GM19372 (cell line): ENCODE measurements around the gene CBX6.
A peak's percentile ranks its signal among the peaks of the same experiment; 100 is the strongest.

Source experiments
- ATAC-seq: cut with Tn5 transposase; IDR thresholded peaks from one replicate; pipeline ENCODE4 v1.9.1; 2021; ENCODE audit warnings: mild to moderate bottlenecking, low read depth, moderate library complexity; ENCODE audit not compliant: unreplicated experiment

The CBX6 gene

DNA sequence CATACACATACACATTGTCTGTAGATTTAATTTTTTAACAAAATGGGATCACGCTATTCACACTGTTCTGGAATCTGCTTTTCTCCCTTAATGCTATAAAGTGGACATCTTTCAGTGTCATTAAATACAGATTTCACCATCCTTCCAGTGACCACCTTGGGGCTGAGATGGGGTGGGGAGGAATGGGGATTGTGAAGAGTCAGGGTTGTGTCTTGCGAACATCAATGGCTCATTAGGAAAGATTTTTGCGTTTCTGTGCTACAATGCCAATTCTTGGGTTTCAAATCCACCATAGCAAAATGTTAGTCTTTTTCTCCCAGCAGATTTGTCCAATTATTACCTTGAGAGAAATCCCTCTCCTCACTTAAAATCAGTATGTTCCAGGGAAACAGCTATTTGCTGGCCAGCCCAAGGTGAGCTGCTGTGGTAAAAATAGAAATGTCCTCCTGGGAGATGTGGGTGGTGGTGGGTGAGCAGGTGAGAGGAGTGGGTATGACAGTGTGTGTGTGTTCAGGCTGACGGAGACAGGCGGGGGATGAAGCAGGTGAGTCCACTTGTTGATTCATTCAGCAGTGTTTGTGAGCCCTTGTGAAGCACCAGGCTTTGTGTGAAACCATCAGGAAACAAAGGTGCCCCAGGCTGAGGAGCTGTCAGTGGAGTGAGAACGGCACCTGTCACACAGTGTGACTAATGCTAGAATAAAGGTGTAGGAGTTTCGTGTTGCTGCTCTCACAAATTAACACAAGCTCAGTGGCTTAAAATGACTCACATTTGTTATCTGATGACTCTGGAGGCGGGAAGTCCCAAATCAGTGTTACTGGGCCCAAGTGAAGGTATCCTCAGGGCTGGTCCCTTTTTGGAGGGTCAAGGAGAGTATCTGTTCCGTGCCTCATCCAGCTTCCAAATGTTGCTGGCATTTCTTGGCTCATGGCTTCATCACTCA is 1.7 kb upstream of the CBX6 start:
- no peak for ATAC-seq

DNA sequence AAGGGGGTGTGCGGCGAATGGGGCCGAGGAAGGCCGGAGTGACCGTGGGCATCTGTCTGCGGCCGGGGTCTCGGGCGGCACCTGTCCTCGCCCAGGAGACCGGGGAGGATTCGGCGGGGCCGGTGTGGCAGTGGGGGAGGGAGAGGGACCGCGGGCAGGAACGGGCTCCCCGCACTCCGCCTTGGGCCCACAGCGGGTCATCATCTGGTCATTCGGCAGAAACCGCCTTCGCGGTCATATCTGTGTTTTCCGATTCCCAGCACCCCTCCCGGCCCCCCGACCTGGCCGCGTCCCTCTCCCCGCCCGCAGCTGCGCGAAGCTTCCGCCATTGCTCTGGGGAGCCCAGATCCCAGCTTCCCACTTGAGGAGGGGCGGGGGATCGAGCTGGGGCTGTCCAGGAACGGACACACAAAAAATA is 824 bp upstream of the CBX6 start:
- ATAC-seq, result no peak

DNA sequence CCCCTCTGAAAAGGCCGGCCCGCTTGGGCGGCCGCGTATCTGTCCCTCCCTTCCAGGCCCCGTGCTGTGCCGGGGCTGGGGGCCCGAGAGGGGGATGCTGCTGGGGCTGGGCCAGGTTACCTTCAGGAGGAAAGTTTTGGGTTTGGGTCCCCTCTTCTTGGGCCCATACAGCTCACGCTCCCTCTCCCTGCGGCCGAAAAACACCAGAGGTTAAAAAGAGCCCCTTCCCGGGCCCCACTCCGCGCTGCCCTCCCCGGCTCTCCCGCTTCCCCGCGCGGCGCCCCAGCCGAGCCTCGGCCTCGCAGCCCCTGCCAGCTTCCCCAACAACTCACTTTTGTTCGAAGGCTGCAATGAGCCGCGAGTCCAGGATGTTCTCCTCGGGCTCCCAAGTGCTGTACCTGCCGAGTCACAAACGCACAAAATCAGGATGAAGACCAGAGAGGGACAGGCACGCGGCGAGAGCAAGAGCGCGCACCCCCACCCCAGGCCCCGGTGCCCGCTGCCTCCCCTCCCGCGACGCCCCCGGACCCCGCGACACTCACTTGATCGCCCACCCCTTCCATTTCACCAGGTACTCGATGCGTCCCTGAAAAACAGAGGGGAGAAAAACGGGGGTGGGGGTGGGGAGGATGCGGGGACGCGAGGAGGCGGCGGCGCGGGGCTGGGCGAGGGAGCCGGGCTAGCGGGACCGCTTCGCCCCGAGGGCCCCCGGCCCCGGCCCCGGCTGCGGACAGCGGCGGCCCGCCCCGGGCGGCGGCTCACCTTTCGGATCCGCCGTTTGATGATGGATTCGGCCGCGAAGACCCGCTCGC is 450 bp downstream of the CBX6 start:
- peak; percentile 34 for ATAC-seq

DNA sequence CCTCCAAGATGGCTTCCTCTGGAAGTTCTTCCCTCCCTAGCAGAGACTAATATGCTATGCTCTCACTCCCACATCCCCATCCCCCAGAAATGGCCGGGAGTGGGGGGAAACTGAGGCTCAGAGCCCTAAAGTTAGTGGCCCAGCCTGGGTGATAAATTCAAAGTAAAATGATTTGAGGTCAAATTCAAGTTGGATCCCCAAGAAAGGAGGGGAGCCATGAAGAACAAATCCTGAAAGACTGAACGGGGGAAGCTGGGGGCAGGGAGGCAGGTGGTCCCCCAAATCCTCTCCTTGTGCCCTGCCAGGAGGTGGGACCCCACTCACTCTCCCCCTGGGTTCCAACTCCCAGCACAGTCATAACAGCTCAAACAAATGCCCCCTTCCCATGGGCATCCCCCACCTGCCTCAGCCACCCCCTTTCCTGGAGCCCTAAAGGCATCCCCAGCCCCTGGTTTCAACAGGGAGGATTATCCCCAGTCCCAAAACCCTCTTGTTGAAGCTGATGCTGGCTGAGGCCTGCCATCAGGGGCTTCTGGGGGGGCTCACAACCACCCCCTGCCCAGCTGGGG is 1.1 kb downstream of the CBX6 start:
- no peak for ATAC-seq

DNA sequence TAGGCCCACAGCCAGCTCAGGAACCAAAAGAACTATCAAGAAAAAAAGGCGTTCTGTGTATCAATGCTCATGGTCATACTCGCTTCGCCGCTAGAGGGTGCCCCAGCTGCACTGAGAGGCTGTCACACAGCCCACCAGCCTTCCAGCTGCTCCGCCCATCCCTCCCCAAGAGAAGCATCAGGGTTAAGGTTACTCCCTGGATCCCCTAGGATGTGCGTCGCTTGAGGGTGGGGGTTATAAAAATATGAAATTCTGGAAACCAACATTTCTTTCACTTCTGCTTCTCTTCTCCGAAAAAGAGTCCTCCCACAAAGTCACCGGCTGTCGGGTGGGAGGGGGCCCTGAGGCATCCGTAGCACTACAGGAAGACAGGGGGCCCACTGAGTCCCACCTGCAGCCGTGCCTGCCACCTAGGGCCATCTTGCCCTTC is 1.7 kb downstream of the CBX6 start:
- no peak for ATAC-seq

DNA sequence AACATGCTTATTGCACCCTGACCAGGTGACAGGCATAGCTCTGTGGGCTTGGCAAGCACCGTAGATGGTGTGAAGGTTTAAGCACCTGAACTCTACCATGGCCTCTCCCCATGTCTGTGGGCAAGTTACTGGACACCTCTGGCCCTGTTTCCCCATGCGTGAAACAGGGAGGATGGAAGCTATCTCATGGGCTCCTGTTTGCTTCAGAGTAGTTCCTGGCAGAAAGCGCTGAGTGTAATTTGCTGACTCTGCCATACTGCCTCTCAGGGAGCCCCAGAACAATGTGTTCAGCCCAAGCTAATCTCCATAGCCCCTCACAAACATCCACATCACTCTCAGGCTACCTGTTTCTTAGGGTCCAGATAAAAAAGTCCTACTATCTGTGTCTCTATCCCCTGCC is 2.4 kb downstream of the CBX6 start:
- no peak for ATAC-seq

DNA sequence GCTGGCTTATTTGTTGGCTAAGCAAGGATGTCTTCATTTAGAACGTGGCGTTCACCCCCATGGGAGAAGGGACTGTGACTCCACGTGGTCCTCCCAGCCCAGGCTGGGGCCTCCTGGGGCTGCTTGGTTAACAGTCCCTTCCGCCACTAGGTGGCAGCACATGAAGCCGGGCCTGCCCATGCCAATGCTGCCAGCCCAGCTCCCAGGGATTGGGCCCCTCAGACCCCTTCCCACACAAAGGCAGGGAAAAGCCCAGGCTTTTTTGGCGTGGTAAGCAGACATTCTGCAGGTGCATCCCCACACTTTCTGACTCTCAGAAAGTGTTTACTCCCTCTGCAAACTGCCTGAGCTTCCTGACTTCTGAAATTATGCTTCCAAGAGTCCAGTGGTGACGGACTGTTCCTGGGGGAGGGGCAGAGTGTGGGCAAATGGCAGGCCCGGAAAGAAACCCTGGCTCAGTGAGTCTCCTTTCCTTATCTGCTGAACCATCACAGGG is 3.1 kb downstream of the CBX6 start:
- no peak for ATAC-seq

DNA sequence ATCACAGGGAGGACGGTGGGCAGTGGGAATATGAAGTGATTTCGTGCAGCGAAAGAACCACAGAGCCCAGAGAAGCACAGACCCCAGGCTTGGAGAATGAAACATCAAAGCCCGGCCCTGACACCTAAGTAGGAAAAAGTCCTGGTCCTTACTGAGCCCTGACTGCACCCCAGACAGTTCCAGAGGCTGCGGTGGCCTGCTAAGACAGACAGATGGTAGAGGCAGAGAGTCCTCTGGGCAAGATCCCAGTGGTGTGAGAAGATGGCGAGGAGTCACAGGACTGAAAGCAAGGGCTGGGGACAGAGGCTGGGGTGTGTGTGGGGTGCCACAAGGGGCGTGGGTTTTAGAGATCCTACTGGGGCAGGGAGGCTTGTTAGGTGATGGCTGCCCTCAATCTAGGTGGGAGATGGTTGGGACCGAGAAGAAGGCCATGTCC is 3.7 kb downstream of the CBX6 start:
- ATAC-seq, result no peak

DNA sequence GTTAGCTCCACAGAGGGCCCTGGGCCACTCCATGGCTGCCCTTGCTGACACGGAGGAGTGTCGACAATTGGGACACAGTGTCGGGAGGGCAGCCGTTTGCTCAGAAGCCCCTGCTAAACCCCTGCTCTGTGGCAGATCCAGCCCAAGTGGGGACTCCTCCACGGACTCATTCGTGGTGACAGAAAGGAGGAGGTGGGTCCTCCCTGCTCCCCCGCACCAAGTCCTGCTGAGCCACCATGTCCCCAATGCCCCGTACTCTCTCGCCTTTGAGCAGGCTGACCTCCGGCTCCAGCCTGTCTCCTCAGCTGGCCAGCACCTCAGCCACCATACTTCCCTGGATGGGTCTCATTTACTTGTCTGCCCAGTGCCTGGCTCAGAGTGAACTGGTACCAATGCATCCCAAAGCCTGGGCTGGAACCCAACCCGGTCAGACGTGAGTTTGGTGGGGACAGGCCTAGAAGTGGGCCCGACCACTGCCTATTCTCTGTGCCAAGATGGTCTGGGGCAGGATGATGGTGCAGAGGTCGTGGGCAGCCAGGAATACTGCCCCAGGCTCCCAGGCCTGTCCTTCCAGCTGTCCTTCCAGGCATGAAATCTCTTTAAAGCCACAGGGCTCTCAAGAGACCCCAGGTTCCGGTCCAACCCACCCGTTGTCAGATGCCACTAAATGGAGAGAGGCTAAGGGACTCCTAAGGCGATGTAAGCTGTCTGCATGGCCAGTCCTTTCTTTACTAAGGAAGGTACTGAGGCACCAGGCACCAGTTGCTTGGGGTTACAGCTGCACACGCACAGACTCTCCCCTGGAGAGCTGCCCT is 4.3 kb downstream of the CBX6 start:
- ATAC-seq, result no peak

DNA sequence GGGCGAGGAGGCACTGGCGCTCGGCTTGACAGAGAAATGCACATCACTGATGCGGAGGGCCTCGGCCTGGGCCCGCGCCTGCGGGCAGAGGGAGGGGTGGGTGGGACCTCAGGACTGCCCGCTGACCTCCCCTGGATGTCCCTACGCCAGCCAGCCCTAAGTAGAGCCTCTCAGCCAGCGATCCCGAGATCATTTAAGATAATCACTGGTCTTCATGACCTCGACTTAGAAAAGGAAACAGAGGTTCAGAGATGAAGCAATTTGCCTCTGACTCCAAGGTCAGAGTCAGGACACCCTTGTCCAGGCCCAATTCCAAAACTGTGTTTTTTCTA is 4.9 kb downstream of the CBX6 start:
- ATAC-seq, result no peak

DNA sequence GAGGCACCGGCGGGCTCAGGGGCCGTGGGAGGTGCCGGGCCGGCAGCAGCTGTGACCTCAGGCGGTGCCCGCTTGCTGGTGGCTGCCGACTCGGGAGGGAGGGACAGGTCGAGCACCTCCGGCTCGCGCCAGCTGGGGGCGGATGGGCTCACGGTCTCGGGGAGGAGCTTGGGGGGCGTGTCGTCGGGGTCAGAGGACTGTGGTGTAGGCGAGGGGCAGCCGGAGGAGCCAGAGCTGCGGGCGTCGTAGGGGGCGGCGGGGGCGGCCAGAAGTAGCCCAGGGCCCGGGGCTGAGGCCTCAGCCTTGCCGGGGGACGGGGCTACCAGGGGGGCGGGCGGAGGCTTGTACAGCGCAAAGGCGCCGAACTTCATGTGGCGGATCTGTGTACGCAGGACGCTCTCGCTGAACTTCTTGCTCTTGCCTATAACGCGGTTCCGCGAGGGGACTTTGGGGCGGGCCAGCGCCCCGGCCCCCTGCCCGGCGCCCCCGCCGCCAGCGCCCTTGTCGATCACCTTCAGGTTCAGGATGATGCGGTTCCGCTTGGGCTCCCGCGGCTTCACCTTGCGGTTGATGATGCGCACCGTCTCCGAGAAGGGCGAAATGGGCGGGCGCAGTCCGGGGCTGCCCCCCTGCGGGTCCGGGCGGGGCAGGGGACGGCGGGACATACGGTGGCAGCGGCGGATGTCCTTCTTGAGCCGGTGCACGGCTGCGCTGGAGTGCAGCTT is 5.5 kb downstream of the CBX6 start:
- ATAC-seq, result no peak

DNA sequence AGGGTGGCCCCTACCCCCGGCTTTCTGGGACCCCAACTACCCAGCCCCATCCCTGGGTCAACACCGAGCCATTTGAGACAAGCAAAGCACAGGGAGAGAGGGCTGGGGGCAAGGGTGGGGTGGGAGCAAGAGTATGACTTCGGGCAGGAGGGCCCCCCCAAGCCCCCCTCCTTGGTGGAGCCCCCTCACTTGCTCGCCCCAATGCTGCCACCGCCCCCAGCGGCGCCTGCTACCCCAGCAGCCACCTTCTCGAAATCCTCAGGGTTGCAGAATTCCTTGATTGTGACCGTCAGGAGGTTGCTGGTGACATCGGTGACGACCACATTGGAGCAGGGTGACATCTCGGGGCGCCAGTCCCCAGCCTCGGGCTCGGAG is 6.0 kb downstream of the CBX6 start:
- no peak for ATAC-seq

DNA sequence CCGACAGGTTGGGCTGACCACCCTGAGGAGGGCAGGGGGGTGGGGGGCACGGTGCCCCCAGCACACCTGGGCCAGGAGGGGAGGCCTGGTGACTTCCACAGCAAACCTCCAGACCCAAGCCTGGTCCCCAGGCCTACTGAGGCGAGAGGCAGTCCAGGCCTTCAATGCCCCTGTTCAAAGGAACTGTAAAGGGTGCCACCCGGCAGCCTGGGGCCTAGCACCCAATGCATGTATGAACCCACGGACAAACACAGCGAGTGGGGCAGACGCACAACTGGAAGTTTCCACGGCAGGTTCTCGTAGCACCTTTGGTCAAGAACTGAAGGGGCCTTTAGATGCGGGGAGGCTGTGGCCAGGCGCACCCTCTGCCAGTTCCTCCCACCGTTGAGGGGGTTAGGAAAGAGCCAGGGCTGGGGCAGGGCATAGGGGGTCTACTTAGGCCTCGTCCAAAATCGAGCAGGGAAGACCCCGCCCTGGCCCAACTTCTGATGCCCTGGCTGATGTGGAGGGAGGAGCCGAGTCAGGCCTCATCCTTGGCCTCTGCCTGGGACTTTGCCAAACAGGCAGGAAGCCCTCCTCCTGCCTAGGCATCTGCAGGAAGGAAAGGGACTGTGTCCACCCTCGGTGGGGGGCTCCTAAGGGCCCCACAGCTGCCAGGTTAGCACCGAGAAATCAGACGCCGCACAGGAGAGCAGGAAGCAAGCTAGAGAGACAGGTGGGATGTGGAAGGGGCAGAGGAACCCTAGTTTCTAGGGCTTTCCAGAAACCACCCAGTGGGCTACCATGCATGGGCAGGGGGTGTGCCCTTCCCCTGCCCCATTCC is 6.6 kb downstream of the CBX6 start:
- ATAC-seq, result no peak

DNA sequence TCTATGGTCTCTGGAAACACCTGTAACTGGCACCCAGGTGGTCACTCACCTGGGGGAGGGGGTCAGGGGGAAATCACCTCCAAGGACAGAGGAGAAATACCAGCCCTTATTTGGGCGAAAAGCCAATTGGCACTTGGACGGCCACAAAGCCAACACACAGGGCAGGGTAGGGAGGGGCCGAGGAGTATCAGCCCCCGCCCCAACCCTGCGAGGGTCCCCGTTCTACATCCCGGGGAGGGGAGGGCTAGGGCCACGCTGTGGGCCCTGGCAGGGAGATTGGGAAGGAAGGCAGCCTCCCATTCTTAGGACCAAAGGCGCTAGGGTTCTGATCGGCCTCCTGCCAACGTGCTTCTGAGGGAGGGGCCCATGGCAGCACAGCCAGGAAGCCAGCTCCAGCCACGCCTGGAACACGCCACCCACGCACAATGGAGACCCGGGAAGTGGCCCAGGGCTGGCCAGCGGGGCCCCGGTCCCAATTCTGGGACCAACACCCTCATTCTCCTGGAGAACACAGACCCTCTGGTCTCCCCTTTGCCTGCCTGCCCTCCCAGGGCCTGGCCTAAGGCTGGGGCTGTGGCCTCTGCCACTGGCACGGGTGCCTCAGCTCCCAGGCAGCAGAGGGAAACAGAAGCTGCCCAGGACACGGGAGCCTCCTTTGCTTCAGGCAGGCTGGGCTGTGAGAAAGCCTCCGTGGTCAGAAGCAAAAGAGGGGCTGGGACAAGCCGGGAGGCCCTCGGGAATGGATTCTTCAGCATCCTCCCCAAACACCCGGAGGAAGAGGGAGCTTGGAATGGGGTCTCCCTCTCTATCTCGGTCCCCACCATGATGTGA is 7.4 kb downstream of the CBX6 start:
- no peak for ATAC-seq

DNA sequence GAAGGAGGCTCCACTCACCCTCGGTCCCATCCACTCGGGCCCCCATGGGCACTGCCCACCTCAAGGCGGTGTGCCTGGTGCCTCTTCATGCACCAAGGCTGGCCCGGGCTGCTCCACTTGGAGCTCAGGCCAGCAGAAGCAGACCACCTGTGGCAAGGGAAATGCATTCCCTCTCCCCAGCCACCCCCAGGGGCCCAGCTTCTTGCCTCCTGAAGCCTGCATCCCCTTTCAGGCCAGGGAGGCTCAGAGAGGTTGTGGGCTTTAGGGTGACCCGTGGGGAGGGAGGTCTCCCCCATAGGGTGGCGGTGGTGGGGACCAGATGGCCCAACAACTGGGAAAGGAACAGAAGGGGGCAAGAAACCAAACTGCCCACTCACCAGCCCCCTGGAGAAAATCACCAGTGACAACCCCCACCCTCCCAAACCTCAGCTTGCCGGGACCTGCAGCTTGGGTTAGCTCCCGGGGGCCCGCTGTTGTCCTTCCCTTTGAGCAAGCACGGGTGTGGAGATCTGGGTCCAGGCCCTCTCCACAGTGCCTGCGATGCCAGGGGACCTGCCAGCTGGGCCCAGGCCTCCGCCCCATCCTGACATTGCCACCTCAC is 8.4 kb downstream of the CBX6 start:
- no peak for ATAC-seq

DNA sequence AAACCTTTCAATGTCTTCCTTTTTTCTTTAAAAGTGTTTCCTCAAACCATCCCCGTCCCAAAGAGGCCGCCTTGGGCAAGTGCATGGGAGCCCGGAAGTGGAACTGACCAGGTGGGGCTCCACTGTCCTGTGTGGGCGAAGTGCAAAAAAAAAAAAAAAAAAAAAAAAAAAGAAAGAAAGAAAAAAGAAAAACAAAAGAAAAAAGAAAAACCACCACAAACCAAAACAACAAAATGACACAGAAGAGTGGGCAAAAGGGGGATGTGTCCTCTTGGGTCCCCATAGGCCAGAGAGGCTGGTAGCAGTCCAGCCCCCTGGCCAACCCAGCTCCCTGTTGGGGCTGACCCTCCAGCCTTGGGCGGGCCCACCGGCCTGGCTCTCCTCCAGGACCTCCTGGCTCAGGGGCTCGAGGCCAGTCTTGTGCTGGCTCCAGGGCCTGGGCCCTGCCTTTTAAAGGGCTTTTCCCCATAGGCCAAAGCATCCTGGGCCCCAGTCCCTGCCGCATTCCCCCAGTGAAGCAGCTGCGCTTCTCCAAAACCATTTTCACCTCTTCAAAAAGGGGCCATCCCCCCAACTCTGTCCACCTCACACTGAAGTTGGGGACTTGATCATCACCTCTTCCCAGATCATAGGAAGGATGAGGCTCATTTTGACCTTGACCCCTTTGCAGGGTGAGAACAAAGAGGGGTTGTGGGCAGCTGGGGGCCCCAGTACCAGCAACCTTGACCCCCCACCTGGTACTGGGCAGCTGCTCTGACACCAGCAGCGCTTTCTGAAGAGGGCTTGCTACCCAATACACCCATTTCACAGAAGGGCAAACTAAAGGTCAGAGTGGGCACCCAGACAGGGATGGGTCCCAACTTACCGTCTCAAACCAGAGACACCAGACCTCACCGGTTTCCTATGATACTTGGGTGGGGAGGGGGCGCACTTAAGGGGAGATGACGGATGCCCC is 9.4 kb downstream of the CBX6 start:
- no peak for ATAC-seq

DNA sequence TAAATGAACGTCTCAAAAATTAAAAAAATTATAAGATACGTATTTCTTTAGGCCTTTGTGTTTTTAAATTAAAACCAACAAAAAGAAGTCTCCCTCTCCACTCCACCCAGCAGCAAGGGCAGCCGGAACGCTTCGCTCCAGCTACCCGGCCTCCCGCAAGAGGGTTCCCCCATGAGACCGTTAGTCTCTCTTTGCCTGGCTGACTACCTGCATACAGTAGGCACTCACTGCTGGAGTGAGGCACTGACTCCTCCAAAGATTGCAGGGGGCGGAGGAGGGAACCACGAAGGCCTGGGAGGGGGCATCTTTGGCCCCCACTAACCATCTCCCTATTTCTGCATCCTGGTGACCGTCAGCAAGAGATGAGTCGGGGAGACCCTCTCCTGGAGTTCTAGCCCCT is 10.1 kb downstream of the CBX6 start:
- no peak for ATAC-seq
